ENCODE data around the gene MAML2. TPM values are rescaled to one million over a fixed set of nuclear protein-coding genes. Genes with fewer than 3 reads are reported as not detected.
"Not testable (repeated sequence)": the region's sequence is repeated elsewhere in the genome, so short reads cannot be mapped to it uniquely, and the experiment has no call there.

The MAML2 gene
- total and polyA plus RNA-seq, 8 donors, result 1.3 to 22.8 (median 12.1) TPM

- H3K27ac ChIP-seq, result peak overlapping the region in 3 of 5 donors; percentile 41 to 52 (median 47)
- H3K27me3 ChIP-seq, result no peaks in the 10 kb centered on the region
- H3K9me3 ChIP-seq, result no peaks in the 10 kb centered on the region
- DNase-seq, result no peak
- WGBS, 5 donors, result 72 to 91% (median 83%) methylated on average over 3 of the region's 3 CpGs
- no peak for TF ChIP-seq POLR2A (IDR thresholded peaks at IDR 0.05)
- TF ChIP-seq POLR2AphosphoS5 (IDR thresholded peaks at IDR 0.05), result no peak
- no peak for TF ChIP-seq CTCF (IDR thresholded peaks at IDR 0.05)
- TF ChIP-seq EP300 (IDR thresholded peaks at IDR 0.05), result no peak
- intact Hi-C loops (cut with DNase I; ENCODE audit: low total_unique reads), result no loop called here
- no peaks in the 10 kb centered on the region for H3K36me3 ChIP-seq
- no peak overlapping the region for H3K4me3 ChIP-seq
- peaks cover 0 to 20% (median 5%) of the 10 kb centered on the region in 4 donors for H3K4me1 ChIP-seq
These were observed 155.2 kb downstream of the MAML2 start for GRCh38 chr11:96187822-96188221.

GRCh38 chr11:96186806-96187205, 156.2 kb downstream of the MAML2 start:
- DNase-seq, result no peak
- no peaks in the 10 kb centered on the region for H3K27me3 ChIP-seq
- H3K4me1 ChIP-seq, result peaks cover 0 to 20% (median 5%) of the 10 kb centered on the region in 4 donors
- H3K4me3 ChIP-seq, result no peak overlapping the region
- no peak overlapping the region for H3K27ac ChIP-seq
- no peak for TF ChIP-seq EP300 (IDR thresholded peaks at IDR 0.05)
- TF ChIP-seq POLR2AphosphoS5 (IDR thresholded peaks at IDR 0.05), result no peak
- no peak for TF ChIP-seq CTCF (IDR thresholded peaks at IDR 0.05)
- TF ChIP-seq POLR2A (IDR thresholded peaks at IDR 0.05), result no peak
- intact Hi-C loops (cut with DNase I; ENCODE audit: low total_unique reads), result no loop called here
- H3K9me3 ChIP-seq, result no peaks in the 10 kb centered on the region
- no peaks in the 10 kb centered on the region for H3K36me3 ChIP-seq
- 78 to 100% (median 93%) methylated on average over 1 of the region's 1 CpG for WGBS, 5 donors

- 66 to 91% (median 84%) methylated on average over 4 of the region's 4 CpGs for WGBS, 5 donors
- no peaks in the 10 kb centered on the region for H3K27me3 ChIP-seq
- TF ChIP-seq POLR2AphosphoS5 (IDR thresholded peaks at IDR 0.05) (no peak), POLR2A (IDR thresholded peaks at IDR 0.05) (no peak), CTCF (IDR thresholded peaks at IDR 0.05) (no peak), EP300 (IDR thresholded peaks at IDR 0.05) (no peak)
- no peak overlapping the region for H3K4me3 ChIP-seq
- H3K4me1 ChIP-seq, result peaks cover 0 to 20% (median 5%) of the 10 kb centered on the region in 4 donors
- H3K27ac ChIP-seq, result no peak overlapping the region
- DNase-seq, result no peak
- intact Hi-C loops (cut with DNase I; ENCODE audit: low total_unique reads), result no loop called here
- H3K36me3 ChIP-seq, result no peaks in the 10 kb centered on the region
- no peaks in the 10 kb centered on the region for H3K9me3 ChIP-seq
These were observed 157.7 kb downstream of the MAML2 start for GRCh38 chr11:96185220-96185768.

- 92 to 98% (median 96%) methylated on average over 3 to 4 of the region's 4 CpGs for WGBS, 5 donors
- intact Hi-C loops (cut with DNase I; ENCODE audit: low total_unique reads); H3K4me3 ChIP-seq; H3K9me3 ChIP-seq; DNase-seq; H3K36me3 ChIP-seq; H3K27me3 ChIP-seq; H3K4me1 ChIP-seq; H3K27ac ChIP-seq: not testable (repeated sequence)
These were observed 162.1 kb downstream of the MAML2 start for GRCh38 chr11:96180937-96181336.

- H3K27me3 ChIP-seq, result no peaks in the 10 kb centered on the region
- intact Hi-C loops (cut with DNase I; ENCODE audit: low total_unique reads), result no loop called here
- no peaks in the 10 kb centered on the region for H3K9me3 ChIP-seq
- no peak overlapping the region for H3K27ac ChIP-seq
- H3K36me3 ChIP-seq, result no peaks in the 10 kb centered on the region
- TF ChIP-seq CTCF (IDR thresholded peaks at IDR 0.05), result no peak
- TF ChIP-seq EP300 (IDR thresholded peaks at IDR 0.05), result no peak
- TF ChIP-seq POLR2AphosphoS5 (IDR thresholded peaks at IDR 0.05), result no peak
- TF ChIP-seq POLR2A (IDR thresholded peaks at IDR 0.05), result no peak
- no peak for DNase-seq
- H3K4me1 ChIP-seq, result no peaks in the 10 kb centered on the region
- no peak overlapping the region for H3K4me3 ChIP-seq
These were observed 162.7 kb downstream of the MAML2 start for GRCh38 chr11:96180341-96180740.

Data from stomach (tissue), 9 donors.